Transverse colon (tissue), 4 donors: Measurements from ENCODE around the gene POP5. TPM values are rescaled to one million over a fixed set of nuclear protein-coding genes. Genes with fewer than 3 reads are reported as not detected.
"Not testable (repeated sequence)": the region's sequence is repeated elsewhere in the genome, so short reads cannot be mapped to it uniquely, and the experiment has no call there.

ENCODE experiments used
- DNase-seq: peaks from one replicate; pipeline ENCODE4 v3.0.0-alpha.2; 2019
- H3K27ac ChIP-seq, 4 donors: fragments of 200-600 bp; sonication (generic); 2 replicates each; pipeline ENCODE4 v1.5.1; 2016 to 2018; ENCODE audit warnings: inconsistent platforms in 4 of 4
- H3K27me3 ChIP-seq: fragments of 200-600 bp; sonication (generic); 2 replicates; pipeline ENCODE4 v1.5.1; 2017; ENCODE audit warnings: inconsistent platforms
- H3K36me3 ChIP-seq, 4 donors: fragments of 200-600 bp; sonication (generic); 2 replicates each; pipeline ENCODE4 v1.5.1; 2017 to 2019; ENCODE audit warnings: inconsistent platforms in 4 of 4
- H3K4me1 ChIP-seq, 4 donors: fragments of 200-600 bp; sonication (generic); 2 replicates each; pipeline ENCODE4 v1.5.1; 2017 to 2020; ENCODE audit warnings: inconsistent platforms in 4 of 4
- H3K4me3 ChIP-seq, 4 donors: fragments of 200-600 bp; sonication (generic); 1 replicate in 1 of 4; 2 replicates in 3 of 4; pipeline versions ENCODE4 v1.5.1 to v1.6.1; 2017 to 2019; ENCODE audit warnings: inconsistent platforms in 4 of 4
- H3K9me3 ChIP-seq, 2 donors: fragments of 200-600 bp; sonication (generic); 2 replicates each; pipeline ENCODE4 v1.5.1; 2017 to 2019; ENCODE audit warnings: inconsistent platforms in 2 of 2
- CTCF ChIP-seq, 5 experiments: fragments of 200-600 bp in 3 of 5; fragments of 450-650 bp in 2 of 5; sonication (generic) in 3 of 5; IDR thresholded peaks; 1 replicate in 2 of 5; 2 replicates in 3 of 5; pipeline ENCODE4 v1.5.1; 2016 to 2017; ENCODE audit warnings: antibody characterized with exemption in 5 of 5, inconsistent platforms in 3 of 5, mild to moderate bottlenecking in 2 of 5, moderate library complexity in 1 of 5
- EP300 ChIP-seq: sonication (generic); formaldehyde crosslinking; IDR thresholded peaks from one replicate; pipeline ENCODE4 v1.6.1; 2017; ENCODE audit warnings: antibody characterized with exemption, low read depth
- POLR2A ChIP-seq: fragments of 450-650 bp; IDR thresholded peaks from one replicate; pipeline ENCODE4 v1.6.1; 2016; ENCODE audit warnings: antibody characterized with exemption, mild to moderate bottlenecking, moderate library complexity
- POLR2AphosphoS5 ChIP-seq, 3 donors: sonication (generic); formaldehyde crosslinking; IDR thresholded peaks; one replicate each; pipeline ENCODE4 v1.6.1; 2016; ENCODE audit warnings: antibody characterized with exemption in 3 of 3
- WGBS, 2 donors: methylation state at CpG; one replicate each; pipeline ENCODE4 v1.1.5; 2018; ENCODE audit warnings: low coverage in 1 of 2; 5-methylcytosine and 5-hydroxymethylcytosine counted together
- in situ Hi-C, 4 donors: fragments of 200-750 bp; cut with MboI; loops; one replicate each; pipeline versions ENCODE4 v1.15.0 to v1.15.1; 2017; ENCODE audit warnings: low sequenced_read_pairs in 3 of 4, low pct_ligation_motif_present in 1 of 4, low pct_unique_long_range_greater_than_20kb in 1 of 4
- intact Hi-C: fragments of 100-400 bp; cut with DNase I; formaldehyde crosslinking; loops from one replicate; pipeline ENCODE4 v1.15.1; 2023; ENCODE audit warnings: low total_unique reads
- total RNA-seq, 4 donors: library from RNA; depleted of rRNA; stranded (reverse); fragments of >200 nt; gene quantifications; one replicate each; pipeline ENCODE4 v1.1.0, GENCODE V29; 2016

The POP5 gene
- total RNA-seq, 4 donors from 2014 or later, result 31.5 to 56.5 (median 43.7) TPM; not detected in 1

GRCh38 chr12:120534703-120535655, 46.2 kb downstream of the POP5 start:
- H3K9me3 ChIP-seq, result no peaks in the 10 kb centered on the region
- H3K36me3 ChIP-seq, result no peaks in the 10 kb centered on the region
- intact Hi-C loops, result no loop called here
- in situ Hi-C loops, result no loop called here
- DNase-seq, result peak; percentile 54
- TF ChIP-seq CTCF (IDR thresholded peaks at IDR 0.05) (no peak), EP300 (no peak), POLR2AphosphoS5 (IDR thresholded peaks at IDR 0.05) (peak in 1 of 3 donors; percentile 61), POLR2A (no peak)
- H3K27ac ChIP-seq, result peak overlapping the region; percentile 95 to 99 (median 97)
- H3K4me1 ChIP-seq, result peaks cover 27 to 56% (median 53%) of the 10 kb centered on the region in 4 donors
- H3K27me3 ChIP-seq, result no peaks in the 10 kb centered on the region
- peak overlapping the region; percentile 92 to 97 (median 94) for H3K4me3 ChIP-seq
- WGBS, 2 donors, result 1 to 12% methylated on average over 4 to 32 of the region's 52 CpGs

DNA sequence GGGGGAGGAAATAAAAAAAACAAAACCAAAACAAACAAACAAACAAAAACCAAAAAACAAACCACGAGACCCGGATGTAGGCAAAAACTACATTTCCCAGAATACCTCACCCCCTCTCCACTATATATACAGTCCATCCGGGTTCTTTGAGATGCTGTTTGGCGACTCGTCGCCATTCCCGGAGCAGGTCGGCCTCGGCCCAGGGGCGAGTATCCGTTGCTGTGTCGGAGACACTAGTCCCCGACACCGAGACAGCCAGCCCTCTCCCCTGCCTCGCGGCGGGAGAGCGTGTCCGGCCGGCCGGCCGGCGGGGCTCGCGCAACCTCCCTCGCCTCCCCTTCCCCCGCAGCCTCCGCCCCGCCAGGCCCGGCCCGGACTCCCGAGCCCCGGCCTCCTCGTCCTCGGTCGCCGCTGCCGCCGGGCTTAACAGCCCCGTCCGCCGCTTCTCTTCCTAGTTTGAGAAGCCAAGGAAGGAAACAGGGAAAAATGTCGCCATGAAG, 46.9 kb downstream of the POP5 start, which contains the start of gene RNF10:
RNF10 (plus strand) TSS at position 154 of the 500 bp plus-strand sequence. CDS start 456 bp downstream, outside the sequence.
- intact Hi-C loops, result no loop called here
- in situ Hi-C loops, result no loop called here

DNA sequence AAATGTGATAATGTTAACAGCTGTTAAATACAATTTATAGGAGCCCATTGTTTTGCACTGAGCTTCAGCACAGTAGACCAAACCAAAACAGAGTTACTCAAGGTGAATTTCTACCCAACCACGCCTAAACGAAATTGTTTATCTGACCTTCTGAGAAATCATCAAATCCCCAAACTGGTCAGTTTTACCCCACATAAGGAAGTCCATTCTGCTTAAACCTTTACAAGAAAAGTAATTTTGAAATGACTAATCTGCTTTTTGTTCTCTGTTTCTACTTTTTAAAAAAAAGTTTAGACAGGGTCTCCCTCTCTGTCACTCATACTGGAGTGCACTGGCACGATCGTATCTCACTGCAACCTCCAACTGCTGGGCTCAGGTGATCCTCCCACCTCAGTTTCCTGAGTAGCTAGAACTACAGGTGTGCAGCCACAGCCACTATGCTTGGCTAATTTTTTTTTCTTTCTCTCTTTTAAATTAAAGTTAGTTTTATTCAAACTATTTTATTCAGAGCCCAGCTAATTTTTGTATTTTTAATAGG, 48.4 kb downstream of the POP5 start:
- Histone ChIP-seq H3K4me1 (peaks cover 11 to 48% (median 38%) of the 10 kb centered on the region in 4 donors), H3K9me3 (no peaks in the 10 kb centered on the region), H3K27me3 (no peaks in the 10 kb centered on the region), H3K36me3 (no peaks in the 10 kb centered on the region), H3K4me3 (no peak overlapping the region), H3K27ac (no peak overlapping the region)
- intact Hi-C loops (no loop called here), in situ Hi-C loops (no loop called here)
- no peak for TF ChIP-seq POLR2A
- no peak for TF ChIP-seq CTCF (IDR thresholded peaks at IDR 0.05)
- TF ChIP-seq POLR2AphosphoS5 (IDR thresholded peaks at IDR 0.05), result no peak
- TF ChIP-seq EP300, result no peak
- WGBS, 2 donors, result 63 to 86% methylated on average over 4 of the region's 4 CpGs
- DNase-seq, result no peak

More for the DNA sequence above, 46.9 kb downstream of the POP5 start, which contains the start of gene RNF10:
- TF ChIP-seq CTCF (IDR thresholded peaks at IDR 0.05) (no peak), POLR2AphosphoS5 (IDR thresholded peaks at IDR 0.05) (peak; percentile 99 to 100 (median 100)), POLR2A (peak; percentile 99), EP300 (no peak)
- Histone ChIP-seq H3K9me3 (no peaks in the 10 kb centered on the region), H3K4me3 (peak within 1 kb of the TSS; percentile 92 to 97 (median 94)), H3K36me3 (no peaks in the 10 kb centered on the region), H3K27ac (peak within 1 kb of the TSS; percentile 95 to 99 (median 97)), H3K4me1 (peaks cover 21 to 55% (median 49%) of the 10 kb centered on the region in 4 donors), H3K27me3 (no peaks in the 10 kb centered on the region)
- WGBS, 2 donors, result 0% methylated on average over 4 to 31 of the region's 43 CpGs
- DNase-seq, result peak; percentile 85

GRCh38 chr12:120530418-120530761, 50.8 kb downstream of the POP5 start:
- DNase-seq, in situ Hi-C loops, H3K9me3 ChIP-seq, H3K36me3 ChIP-seq, H3K27me3 ChIP-seq, intact Hi-C loops: not testable (repeated sequence)
- Histone ChIP-seq H3K4me3 (peak overlapping the region in 3 of 4 donors; percentile 55 to 77 (median 66)), H3K4me1 (peaks cover 0 to 28% (median 14%) of the 10 kb centered on the region in 4 donors), H3K27ac (peak overlapping the region; percentile 89 to 94 (median 92))
